ENCODE measurements around the gene COL1A1. TPM values are rescaled to one million over a fixed set of nuclear protein-coding genes. Genes with fewer than 3 reads are reported as not detected.

COL1A1 gene
- total RNA-seq, 1 donor from 2014 or later, result 15.3 TPM

- TF ChIP-seq, protein P1, sequence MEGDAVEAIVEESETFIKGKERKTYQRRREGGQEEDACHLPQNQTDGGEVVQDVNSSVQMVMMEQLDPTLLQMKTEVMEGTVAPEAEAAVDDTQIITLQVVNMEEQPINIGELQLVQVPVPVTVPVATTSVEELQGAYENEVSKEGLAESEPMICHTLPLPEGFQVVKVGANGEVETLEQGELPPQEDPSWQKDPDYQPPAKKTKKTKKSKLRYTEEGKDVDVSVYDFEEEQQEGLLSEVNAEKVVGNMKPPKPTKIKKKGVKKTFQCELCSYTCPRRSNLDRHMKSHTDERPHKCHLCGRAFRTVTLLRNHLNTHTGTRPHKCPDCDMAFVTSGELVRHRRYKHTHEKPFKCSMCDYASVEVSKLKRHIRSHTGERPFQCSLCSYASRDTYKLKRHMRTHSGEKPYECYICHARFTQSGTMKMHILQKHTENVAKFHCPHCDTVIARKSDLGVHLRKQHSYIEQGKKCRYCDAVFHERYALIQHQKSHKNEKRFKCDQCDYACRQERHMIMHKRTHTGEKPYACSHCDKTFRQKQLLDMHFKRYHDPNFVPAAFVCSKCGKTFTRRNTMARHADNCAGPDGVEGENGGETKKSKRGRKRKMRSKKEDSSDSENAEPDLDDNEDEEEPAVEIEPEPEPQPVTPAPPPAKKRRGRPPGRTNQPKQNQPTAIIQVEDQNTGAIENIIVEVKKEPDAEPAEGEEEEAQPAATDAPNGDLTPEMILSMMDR (IDR thresholded peaks at IDR 0.05; ENCODE audit: insufficient read depth, low read length, severe bottlenecking), result no peak
- no peak overlapping the region for H3K4me3 ChIP-seq (ENCODE audit: low read depth, low read length)
- H3K27me3 ChIP-seq (ENCODE audit: control insufficient read depth, insufficient read depth, low read length), result no peaks in the 10 kb centered on the region
- DNase-seq (ENCODE audit: low read depth), result no peak
- no peaks in the 10 kb centered on the region for H3K36me3 ChIP-seq (ENCODE audit: control insufficient read depth, insufficient read depth, low read length)
- FAIRE-seq, result no peak
Observed at GRCh38 chr17:50212121-50212843, 10.9 kb upstream of the COL1A1 start.

DNA sequence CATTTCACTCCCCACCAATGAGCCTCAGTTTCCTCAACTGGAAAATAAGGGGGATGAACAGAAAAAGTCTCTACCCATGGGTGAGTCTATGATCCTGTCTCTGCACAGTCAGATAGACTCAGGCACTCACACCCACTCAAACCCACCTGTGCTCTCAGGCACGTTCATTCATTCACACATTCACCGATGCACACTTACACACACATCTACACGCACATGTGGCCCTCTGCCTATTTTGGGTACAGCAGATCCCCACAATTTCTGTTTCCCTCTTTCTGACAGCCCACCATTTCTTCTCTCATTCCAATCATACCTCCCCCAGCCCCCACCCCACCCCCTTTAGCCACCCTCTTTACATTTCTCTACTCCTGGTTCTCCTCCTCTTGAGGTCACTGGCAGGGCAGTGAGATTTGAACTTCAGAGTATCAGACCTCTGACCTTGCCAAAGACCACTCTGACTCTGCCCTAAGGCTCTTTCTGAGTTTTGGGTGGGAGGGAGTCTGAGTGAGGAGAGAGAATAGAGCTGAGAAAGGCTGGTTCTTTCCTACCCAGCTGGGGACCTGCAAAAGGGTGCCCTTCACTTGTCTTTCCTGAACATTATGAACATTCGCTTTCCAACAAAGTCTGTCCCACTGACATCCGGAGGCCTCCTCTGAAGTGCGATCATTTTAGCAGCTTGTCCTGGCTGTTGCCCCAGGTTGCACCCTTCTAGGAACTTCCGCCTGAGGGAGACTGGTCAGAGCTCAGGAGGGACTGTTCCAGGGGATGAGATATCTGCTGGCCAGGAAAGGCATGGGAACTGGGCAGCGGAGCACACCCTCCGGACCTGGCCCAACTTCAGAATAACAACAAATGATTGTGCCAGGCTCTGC lies 10.1 kb upstream of the COL1A1 start:
- H3K27me3 ChIP-seq (ENCODE audit: control insufficient read depth, insufficient read depth, low read length), result no peaks in the 10 kb centered on the region
- TF ChIP-seq, protein P1 (IDR thresholded peaks at IDR 0.05; ENCODE audit: insufficient read depth, low read length, severe bottlenecking), result no peak
- FAIRE-seq (no peak), DNase-seq (ENCODE audit: low read depth) (no peak)
- no peak overlapping the region for H3K4me3 ChIP-seq (ENCODE audit: low read depth, low read length)
- H3K36me3 ChIP-seq (ENCODE audit: control insufficient read depth, insufficient read depth, low read length), result no peaks in the 10 kb centered on the region

- H3K27me3 ChIP-seq (ENCODE audit: control insufficient read depth, insufficient read depth, low read length), result no peaks in the 10 kb centered on the region
- TF ChIP-seq, protein P1 (IDR thresholded peaks at IDR 0.05; ENCODE audit: insufficient read depth, low read length, severe bottlenecking), result no peak
- DNase-seq (ENCODE audit: low read depth), result peak; percentile 61
Observed at GRCh38 chr17:50210240-50211225, 9.1 kb upstream of the COL1A1 start.

GRCh38 chr17:50209472-50210239 lies 8.2 kb upstream of the COL1A1 start:
- DNase-seq (ENCODE audit: low read depth), result no peak
- Histone ChIP-seq H3K36me3 (ENCODE audit: control insufficient read depth, insufficient read depth, low read length) (no peaks in the 10 kb centered on the region), H3K4me3 (ENCODE audit: low read depth, low read length) (no peak overlapping the region), H3K27me3 (ENCODE audit: control insufficient read depth, insufficient read depth, low read length) (no peaks in the 10 kb centered on the region)
- FAIRE-seq, result no peak
- TF ChIP-seq, protein P1 (IDR thresholded peaks at IDR 0.05; ENCODE audit: insufficient read depth, low read length, severe bottlenecking), result no peak

More at GRCh38 chr17:50210240-50211225, 9.1 kb upstream of the COL1A1 start:
- H3K36me3 ChIP-seq (ENCODE audit: control insufficient read depth, insufficient read depth, low read length), result no peaks in the 10 kb centered on the region
- no peak for FAIRE-seq
- no peak overlapping the region for H3K4me3 ChIP-seq (ENCODE audit: low read depth, low read length)

DNA sequence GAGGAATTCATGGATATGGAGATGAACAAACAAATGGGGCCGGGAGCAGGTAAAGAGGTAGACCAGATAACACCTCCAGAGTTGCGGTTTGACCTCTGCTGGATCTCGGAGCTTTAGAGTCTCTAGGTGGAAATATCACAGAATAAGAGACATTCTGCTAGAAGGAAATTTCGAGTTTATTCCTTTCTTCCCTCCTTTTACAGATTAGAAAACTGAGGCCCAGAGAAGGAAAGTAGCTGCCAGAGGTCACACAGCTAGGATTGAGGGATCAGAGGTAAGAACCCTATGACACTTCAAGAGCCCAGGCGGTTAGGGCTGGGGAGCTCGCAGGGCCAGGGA lies 7.7 kb upstream of the COL1A1 start:
- DNase-seq (ENCODE audit: low read depth) (no peak), FAIRE-seq (no peak)
- Histone ChIP-seq H3K27me3 (ENCODE audit: control insufficient read depth, insufficient read depth, low read length) (no peaks in the 10 kb centered on the region), H3K36me3 (ENCODE audit: control insufficient read depth, insufficient read depth, low read length) (no peaks in the 10 kb centered on the region), H3K4me3 (ENCODE audit: low read depth, low read length) (no peak overlapping the region)
- TF ChIP-seq, protein P1 (IDR thresholded peaks at IDR 0.05; ENCODE audit: insufficient read depth, low read length, severe bottlenecking), result no peak

Measured in bronchial epithelial cell (primary cell).